ENCODE data around the gene ALG8. TPM values are rescaled to one million over a fixed set of nuclear protein-coding genes. Genes with fewer than 3 reads are reported as not detected.

ALG8 gene
- 19.4 TPM for total RNA-seq (2013)
- 10 to 100 TPM; 15.6 to 41.7 (median 40.6) TPM for polyA plus RNA-seq
- 8.3 and 11.5 TPM in 2 replicates for polyA minus RNA-seq
- total RNA-seq: 3.4 to 17.9 (median 10.3) reads per million in 11 experiments

GRCh38 chr11:78139422-78140391 is at the start of gene ALG8:
Gene ALG8 (minus strand): TSS chr11:78139626. CDS start chr11:78139588, 38 bp downstream.
- WGBS (ENCODE audit: insufficient coverage): 2% methylated on average over 41 of the region's 52 CpGs
- Histone ChIP-seq H3K27ac (ENCODE audit: low read depth in 1 of 2, low read length in 2 of 2) (peak within 1 kb of the TSS; percentile 73 to 86), H3K27me3 (ENCODE audit: control insufficient read depth in 2 of 2, insufficient read depth in 2 of 2, low read length in 2 of 2) (no peaks in the 10 kb centered on the region), H3K36me3 (replicated peaks in 1 of 2; ENCODE audit: control insufficient read depth in 1 of 2, insufficient read depth in 2 of 2, low read length in 2 of 2) (peaks cover 2 to 16% of the 10 kb centered on the region in 2 donors), H3K4me2 (replicated peaks; ENCODE audit: extremely low read depth, low read length, poor library complexity, severe bottlenecking) (peak within 1 kb of the TSS; percentile 90), H4K20me1 (ENCODE audit: insufficient read depth, low read length) (no peaks in the 10 kb centered on the region), H3K4me1 (ENCODE audit: control insufficient read depth in 1 of 2, insufficient read depth in 2 of 2, low read length in 2 of 2) (peaks cover 29 to 31% of the 10 kb centered on the region in 2 donors), H3K9ac (ENCODE audit: insufficient read depth, low read length, poor library complexity, severe bottlenecking) (peak within 1 kb of the TSS; percentile 73), H3K9me3 (replicated peaks in 1 of 2; ENCODE audit: control insufficient read depth in 1 of 2, insufficient read depth in 1 of 2, low read length in 2 of 2) (no peaks in the 10 kb centered on the region), H2AFZ (ENCODE audit: insufficient read depth, low read depth, low read length, poor library complexity, severe bottlenecking) (peak within 1 kb of the TSS; percentile 94), H3K4me3 (replicated peaks in 1 of 3; ENCODE audit: low read depth in 2 of 3, low read length in 3 of 3) (peak within 1 kb of the TSS; percentile 76 to 91 (median 84)), H3K79me2 (ENCODE audit: insufficient read depth, low read length) (peaks cover 13% of the 10 kb centered on the region)
- H3K4me1 Mint-ChIP-seq: peaks cover 35% of the 10 kb centered on the region
- DNase-seq: peak; percentile 90 to 97 (median 90)
- no peak for TF ChIP-seq CTCF (IDR thresholded peaks at IDR 0.05)
- H3K9me3 Mint-ChIP-seq: no peaks in the 10 kb centered on the region
- peaks cover 2 to 8% (median 3%) of the 10 kb centered on the region in 3 donors for H3K27me3 Mint-ChIP-seq (ENCODE audit: low read depth in 3 of 3)
- peak within 1 kb of the TSS; percentile 85 to 92 (median 89) for H3K27ac Mint-ChIP-seq
- peaks cover 24 to 29% of the 10 kb centered on the region in 2 donors for H3K36me3 Mint-ChIP-seq
- intact Hi-C loops (cut with micrococcal nuclease): loop anchor here (5.0 kb wide), 2 partner anchors 48 to 53 kb away; partner anchors contain the start of genes KCTD21 (in 1 of the 2) and USP35 (in 1 of the 2)
- H3K4me3 Mint-ChIP-seq: peak within 1 kb of the TSS; percentile 85 to 93
